GM11168 (cell line): ENCODE measurements around the gene MRPL47.
"Not testable (repeated sequence)": the region's sequence is repeated elsewhere in the genome, so short reads cannot be mapped to it uniquely, and the experiment has no call there.

Experiments
- in situ Hi-C: fragments of 300-500 bp; cut with MboI; formaldehyde crosslinking; loops from one replicate; pipeline ENCODE4 v1.12.0; 2022; ENCODE audit warnings: low sequenced_read_pairs; ENCODE audit not compliant: unreplicated experiment

Gene MRPL47

GRCh38 chr3:179604321-179605078 is at the start of gene MRPL47, which contains the start of gene NDUFB5:
Gene MRPL47, minus strand, starts transcription at chr3:179604638. Its CDS starts 14 bp downstream, at chr3:179604624.
Gene NDUFB5, plus strand, starts transcription at chr3:179604794. Its CDS starts 22 bp downstream, at chr3:179604816.
- in situ Hi-C loops, result no loop called here

DNA sequence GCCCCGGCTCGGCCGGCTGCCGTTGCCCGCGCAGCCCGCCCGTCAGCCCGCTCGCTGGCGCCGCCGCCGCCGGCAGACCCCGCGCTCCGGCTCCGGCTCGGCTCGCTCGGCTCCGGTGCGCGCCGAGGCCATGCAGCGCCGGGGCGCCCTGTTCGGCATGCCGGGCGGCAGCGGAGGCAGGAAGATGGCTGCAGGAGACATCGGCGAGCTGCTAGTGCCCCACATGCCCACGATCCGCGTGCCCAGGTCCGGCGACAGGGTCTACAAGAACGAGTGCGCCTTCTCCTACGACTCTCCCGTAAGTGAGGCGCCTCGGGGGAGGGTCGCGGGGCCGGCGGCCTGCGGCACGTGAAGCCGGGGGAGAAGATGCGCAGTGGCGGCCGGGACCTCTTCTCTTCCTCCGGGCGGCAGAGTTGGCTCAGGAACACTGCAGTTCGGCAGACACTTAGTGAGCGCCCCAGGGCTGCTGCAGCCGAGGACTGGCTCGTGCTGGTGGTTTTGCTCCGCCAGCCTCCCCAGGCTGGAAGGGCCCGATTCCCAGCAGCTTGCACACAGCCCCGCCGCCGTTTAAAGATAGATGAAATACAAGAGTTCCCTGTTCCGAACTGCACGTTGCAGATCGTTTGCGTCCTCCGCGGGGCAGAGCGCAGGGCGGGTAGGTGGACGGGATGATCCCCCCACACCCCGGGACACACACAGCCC is 48.8 kb upstream of the MRPL47 start:
- in situ Hi-C loops, result no loop called here

DNA sequence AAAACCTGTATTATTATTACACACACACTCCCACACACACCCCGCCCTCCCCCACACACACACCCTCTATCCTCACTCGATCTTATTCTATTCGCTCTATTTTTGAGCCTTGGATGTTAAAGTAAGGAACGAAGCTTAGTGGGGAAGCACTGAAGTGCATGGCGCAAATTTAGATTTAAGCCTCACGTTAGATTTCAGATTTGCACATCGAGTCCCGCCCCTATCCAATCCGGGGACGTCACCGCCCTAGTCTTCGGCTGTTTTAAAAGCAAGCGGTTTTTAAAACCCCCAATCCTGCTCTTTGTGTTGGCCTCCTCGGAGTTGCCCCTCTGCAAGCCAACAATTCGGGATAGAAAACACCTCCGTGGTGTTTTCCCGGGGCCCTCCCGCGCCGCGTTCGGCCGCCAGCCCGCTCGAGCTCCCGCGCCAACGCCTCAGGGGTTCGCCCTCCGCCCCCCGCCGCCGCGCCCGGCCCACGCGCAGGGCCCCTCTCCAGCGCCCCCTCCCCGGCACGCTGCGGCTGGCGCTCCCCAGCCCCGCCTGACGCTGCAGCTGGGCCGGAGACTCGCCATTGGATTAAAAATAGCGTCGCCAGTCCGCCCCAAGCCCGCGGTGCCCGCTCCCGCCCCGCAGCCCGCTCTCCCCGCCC is 48.1 kb upstream of the MRPL47 start, which contains the start of gene USP13:
TSS of gene USP13 (plus strand) at position 594 of the 649 bp plus-strand sequence. CDS start 186 bp downstream, outside the sequence.
- in situ Hi-C loops, result no loop called here

DNA sequence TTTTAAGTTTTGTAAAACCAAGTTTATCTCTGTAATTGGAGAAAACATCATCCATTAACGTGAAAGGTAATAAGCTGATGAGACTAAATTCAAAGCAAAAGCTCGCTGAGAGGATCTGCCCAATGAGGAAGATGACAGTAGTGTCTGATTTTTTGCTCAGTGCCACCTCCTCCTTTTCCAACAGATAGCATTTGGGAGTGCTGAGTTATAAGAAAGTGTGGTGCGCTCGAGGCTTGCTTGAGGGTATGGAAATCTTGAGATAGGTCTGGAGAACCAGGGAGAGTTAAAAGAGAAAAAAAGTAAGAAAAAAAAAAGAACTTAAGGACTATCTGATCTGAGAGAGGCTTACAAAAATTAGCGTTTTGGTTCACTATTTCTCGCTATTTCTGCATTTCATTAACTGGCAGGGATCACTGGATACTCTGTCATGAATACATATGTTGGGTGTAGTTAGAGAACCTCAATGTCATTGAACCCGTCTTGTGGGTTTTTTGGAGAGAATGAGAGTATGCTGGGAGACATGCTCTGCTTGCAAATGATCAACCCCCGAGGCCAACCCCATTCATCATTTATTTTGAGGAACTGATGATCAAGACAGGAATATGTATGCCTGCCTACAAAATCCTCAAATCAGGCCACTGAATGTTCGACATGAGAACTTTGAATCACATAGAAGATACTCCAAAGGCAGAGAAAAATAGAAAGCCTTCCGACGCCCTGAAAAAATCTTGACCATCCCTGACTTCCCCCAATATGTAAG is 47.4 kb upstream of the MRPL47 start:
- in situ Hi-C loops, result no loop called here

DNA sequence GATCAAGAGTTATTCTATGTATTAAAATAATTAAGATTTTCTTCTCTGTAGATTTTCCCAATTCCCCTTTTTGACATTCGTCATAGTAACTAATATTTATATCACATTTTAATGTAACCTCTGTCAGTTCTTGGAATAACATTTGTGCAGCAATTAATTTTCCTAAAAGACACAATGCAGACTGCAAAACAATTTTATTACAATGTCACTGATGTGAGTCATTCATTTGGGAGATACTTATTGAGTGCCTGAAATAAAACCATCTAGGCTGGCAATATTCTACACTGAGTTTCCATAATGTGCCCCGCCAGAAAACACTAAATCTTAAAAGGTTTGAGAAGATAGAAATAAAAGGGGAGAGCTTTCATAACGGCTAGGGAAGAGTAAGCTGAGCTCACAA is 41.7 kb upstream of the MRPL47 start:
- in situ Hi-C loops, result no loop called here

DNA sequence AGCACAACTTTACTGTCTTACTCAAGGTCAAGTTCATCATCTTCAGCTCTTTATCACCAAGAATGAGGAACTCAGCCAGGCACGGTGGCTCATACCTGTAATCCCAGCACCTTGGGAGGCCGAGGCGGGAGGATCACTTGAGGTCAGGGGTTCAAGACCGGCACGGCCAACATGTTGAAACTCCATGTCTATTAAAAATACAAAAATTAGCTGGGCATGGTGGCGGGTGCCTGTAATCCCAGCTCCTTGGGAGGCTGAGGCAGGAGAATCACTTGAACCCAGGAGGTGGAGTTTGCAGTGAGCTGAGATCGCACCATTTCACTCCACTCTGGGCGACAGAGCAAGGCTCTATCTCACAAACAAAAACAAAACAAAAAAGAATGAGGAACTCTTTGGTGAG is 39.4 kb upstream of the MRPL47 start:
- in situ Hi-C loops, result not testable (repeated sequence)

- in situ Hi-C loops, result no loop called here
Measured at GRCh38 chr3:179642871-179643270, 38.4 kb upstream of the MRPL47 start.

GRCh38 chr3:179640469-179640868 is 36.0 kb upstream of the MRPL47 start:
- in situ Hi-C loops, result no loop called here

GRCh38 chr3:179630753-179631451 is 26.5 kb upstream of the MRPL47 start:
- in situ Hi-C loops, result no loop called here

GRCh38 chr3:179624451-179624850 is 20.0 kb upstream of the MRPL47 start:
- in situ Hi-C loops, result no loop called here

- in situ Hi-C loops, result no loop called here
Measured at GRCh38 chr3:179622023-179622422, 17.6 kb upstream of the MRPL47 start.

DNA sequence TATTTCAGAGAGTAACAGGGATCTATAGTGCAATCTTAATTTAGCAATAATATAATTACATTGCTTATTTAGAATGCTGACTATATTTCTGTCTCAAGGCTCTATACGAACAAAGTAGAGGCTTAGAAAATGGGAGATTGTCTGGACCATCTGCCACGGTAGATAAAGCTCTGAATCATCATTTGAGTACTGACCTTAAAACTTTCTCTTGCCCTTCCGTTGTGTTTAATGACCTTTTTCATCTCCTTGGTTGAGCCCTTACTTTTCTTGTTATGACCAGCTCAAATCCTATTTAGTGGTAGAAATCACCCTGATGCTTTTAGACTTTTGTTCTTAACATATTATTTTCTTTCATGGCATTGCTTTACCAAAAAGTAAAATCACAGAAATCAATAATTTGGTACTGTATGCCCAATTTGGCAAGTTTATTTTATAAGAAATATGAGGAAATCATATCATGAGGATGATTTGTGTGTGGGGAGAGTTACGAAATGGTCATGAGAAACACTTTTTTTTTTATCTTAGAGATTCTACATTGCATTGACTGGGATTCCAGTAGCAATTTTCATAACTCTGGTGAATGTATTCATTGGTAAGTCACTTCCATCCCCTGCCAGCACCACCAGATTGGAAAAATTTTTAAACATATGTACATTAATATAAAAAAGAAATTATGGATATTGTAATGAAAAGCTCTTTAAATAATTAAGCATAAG is 11.2 kb upstream of the MRPL47 start:
- in situ Hi-C loops, result no loop called here

GRCh38 chr3:179613807-179614206 is 9.4 kb upstream of the MRPL47 start:
- in situ Hi-C loops, result no loop called here

GRCh38 chr3:179610066-179610465 is 5.6 kb upstream of the MRPL47 start:
- in situ Hi-C loops, result no loop called here

DNA sequence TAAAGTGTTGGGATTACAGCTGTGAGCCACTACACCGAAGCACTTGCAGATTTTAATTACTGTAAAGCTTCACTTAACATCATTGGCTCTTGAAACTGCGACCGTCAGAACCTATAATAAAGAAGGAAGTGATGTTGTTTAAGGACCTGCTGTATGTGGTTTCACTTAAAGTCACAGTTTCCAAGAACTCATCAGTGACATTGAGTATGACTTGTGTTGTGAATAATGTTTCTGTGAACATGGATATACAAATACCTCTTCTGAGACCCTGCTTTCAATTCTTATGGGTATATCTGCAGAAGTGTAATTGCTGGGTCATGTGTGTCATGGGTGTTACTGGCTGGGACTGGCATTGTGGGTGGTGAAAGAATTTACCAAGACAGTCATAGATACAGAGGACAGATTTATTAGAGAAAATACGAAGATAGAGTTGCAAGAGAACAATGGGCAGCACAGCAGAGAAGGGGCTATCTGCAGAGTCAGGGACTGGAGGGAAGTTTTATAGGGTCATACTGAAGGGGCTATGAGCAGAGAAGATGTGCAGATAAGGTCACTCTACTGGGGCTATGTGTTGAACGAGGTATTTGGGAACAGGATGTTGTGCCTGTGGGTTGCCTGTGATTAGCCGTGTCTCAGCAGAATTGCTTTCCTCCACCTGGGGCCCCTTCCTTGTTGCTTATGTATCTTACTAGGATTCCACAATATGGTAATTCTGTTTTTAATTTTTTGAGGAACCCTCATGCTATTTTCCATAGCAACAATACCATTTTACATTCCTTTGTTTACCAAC is 4.7 kb upstream of the MRPL47 start:
- in situ Hi-C loops, result no loop called here

- in situ Hi-C loops, result no loop called here
Measured at GRCh38 chr3:179606534-179607085, 2.2 kb upstream of the MRPL47 start.

GRCh38 chr3:179603831-179604230 is 607 bp downstream of the MRPL47 start:
- in situ Hi-C loops, result no loop called here

DNA sequence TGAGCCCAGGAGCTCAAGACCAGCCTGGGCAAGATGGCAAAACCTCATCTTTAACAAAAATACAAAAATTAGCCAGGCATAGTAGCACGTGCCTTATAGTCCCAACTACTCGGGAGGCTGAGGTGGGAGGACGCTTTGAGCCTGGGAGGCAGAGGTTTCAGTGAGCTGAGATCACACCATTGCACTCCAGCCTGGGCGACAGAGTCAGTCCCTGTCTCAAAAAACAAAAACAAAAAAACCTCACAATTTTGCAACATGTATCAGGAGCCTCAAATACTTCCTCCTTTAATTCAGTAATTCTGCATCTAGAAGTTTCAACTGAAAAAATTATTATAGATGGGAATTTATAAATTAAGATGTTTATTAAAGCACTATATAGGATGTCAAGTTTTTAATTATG is 1.1 kb downstream of the MRPL47 start:
- in situ Hi-C loops, result no loop called here
